ENCODE data around the gene NCOR1. TPM values are rescaled to one million over a fixed set of nuclear protein-coding genes. Genes with fewer than 3 reads are reported as not detected.

Gene NCOR1
- total and polyA plus RNA-seq, 9 of the 15 experiments (the other 6 are each of a cell fraction or from before 2014, with no cell fraction given), result 20.2 to 66.5 (median 50.9) TPM

DNA sequence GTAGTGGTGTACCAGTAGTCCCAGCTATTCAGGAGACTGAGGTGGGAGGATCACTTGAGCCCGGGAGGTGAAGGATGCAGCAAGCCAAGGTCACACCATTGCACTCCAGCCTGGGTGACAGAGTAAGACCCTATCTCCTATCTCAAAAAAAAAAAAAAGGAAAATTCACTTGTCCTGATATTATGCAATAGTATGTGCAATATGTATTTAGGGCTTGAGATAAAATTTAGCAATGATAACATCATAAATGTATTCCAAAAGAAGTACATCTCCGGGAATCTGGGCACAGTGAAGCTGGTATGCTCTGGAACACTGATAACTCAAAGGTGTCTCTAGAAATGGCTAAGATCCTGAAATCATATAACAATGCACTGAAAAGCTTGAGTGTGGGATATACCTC lies 74.5 kb downstream of the NCOR1 start (continued):
- TF ChIP-seq BMI1 (IDR thresholded peaks at IDR 0.05; ENCODE audit: low read length) (no peak), ZNF695 (CRISPR knock-in tag; IDR thresholded peaks at IDR 0.05) (no peak)

DNA sequence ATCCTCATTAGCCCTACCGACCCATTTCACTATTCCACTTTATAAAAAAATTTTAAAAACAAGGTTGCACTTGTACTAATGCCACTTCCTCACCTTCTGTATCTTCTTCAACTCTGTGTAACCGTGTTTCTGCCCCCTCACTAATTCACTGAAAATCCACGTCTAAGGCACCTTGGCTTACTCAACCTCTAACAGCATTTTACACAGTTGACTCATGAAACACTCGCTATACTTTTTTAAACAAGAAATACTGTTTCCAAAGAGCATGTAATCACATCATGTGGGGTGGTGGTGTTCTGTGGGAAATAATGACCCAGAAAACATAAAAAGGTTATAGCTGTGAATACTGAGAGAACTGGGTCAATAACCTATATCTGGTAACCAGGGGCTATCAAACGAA lies 79.9 kb downstream of the NCOR1 start:
- H3K9me1 ChIP-seq (ENCODE audit: control insufficient read depth, insufficient read depth, low read length), result no peaks in the 10 kb centered on the region
- H3K4me2 ChIP-seq (ENCODE audit: insufficient read depth, low read length), result no peak overlapping the region
- CTCF ChIA-PET (ENCODE audit: low intra/inter-chr PET ratio), result no interaction called here
- WGBS (ENCODE audit: insufficient coverage, low coverage, missing lambda C conversion rate), result 91% methylated on average over 4 of the region's 5 CpGs
- in situ Hi-C loops (cut with MboI) (no loop called here), intact Hi-C loops (cut with micrococcal nuclease) (no loop called here)
- DNase-seq (ENCODE audit: extremely low read depth in 1 of 4, low spot score in 3 of 4) (no peak), FAIRE-seq (no peak), ATAC-seq (no peak)
- no peaks in the 10 kb centered on the region for H3K27me3 ChIP-seq (ENCODE audit: control insufficient read depth in 2 of 2, insufficient read depth in 2 of 2, low read length in 2 of 2)
- H3K4me1 ChIP-seq (replicated peaks in 1 of 2; ENCODE audit: control insufficient read depth in 2 of 2, insufficient read depth in 2 of 2, low read length in 2 of 2), result no peaks in the 10 kb centered on the region
- POLR2A ChIA-PET, result interaction anchor here (1.7 kb wide), 1 partner anchor 9 kb away, joined by 5 read pairs; no protein-coding TSS in a partner anchor
- no peaks in the 10 kb centered on the region for H3K9me3 ChIP-seq (replicated peaks; ENCODE audit: control insufficient read depth, insufficient read depth, low read depth, low read length)
- no peaks in the 10 kb centered on the region for H3K79me2 ChIP-seq (ENCODE audit: control insufficient read depth, insufficient read depth, low read length)
- H2AFZ ChIP-seq (ENCODE audit: low read depth, low read length), result no peak overlapping the region
- TF ChIP-seq RAD21 (CRISPR knock-in tag; conservative IDR thresholded peaks at IDR 0.05 in 1 of 2, IDR thresholded peaks at IDR 0.05 in 1 of 2), result no peak
- peaks cover 48% of the 10 kb centered on the region; the same call in 2 of the 3 replicates for H3K36me3 ChIP-seq (ENCODE audit: control insufficient read depth, insufficient read depth, low read length)
- BruUV-seq (replicated peaks), result no TSS peak
- no peak overlapping the region for H3K9ac ChIP-seq (ENCODE audit: insufficient read depth in 1 of 2, low read depth in 2 of 2, low read length in 2 of 2)
- H3K27ac ChIP-seq (ENCODE audit: extremely low read depth, low read depth, low read length), result no peak overlapping the region
- no peak overlapping the region for H3K4me3 ChIP-seq
- H4K20me1 ChIP-seq (replicated peaks; ENCODE audit: control insufficient read depth, insufficient read depth, low read length), result no peaks in the 10 kb centered on the region

DNA sequence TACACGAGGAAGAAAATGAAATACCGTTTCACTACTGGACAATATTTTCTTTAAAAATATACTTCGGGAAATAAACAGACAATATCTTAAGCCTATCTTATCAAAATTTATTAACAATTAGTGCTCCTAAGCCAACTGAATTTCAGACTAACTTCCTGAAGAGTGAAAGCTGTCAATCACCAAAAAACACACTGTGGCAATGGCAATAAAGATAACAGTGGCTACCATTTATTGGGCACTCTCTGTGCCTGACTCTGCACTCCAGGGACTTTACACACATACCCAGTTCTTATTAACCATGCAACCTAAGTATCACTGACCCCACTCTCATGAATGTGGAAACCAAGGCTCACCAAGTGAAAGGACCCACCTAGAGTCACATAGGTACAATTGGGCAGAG lies 83.7 kb downstream of the NCOR1 start:
- H4K20me1 ChIP-seq (replicated peaks; ENCODE audit: control insufficient read depth, insufficient read depth, low read length), result no peaks in the 10 kb centered on the region
- H3K4me2 ChIP-seq (ENCODE audit: insufficient read depth, low read length), result no peak overlapping the region
- no peak overlapping the region for H3K9ac ChIP-seq (ENCODE audit: insufficient read depth in 1 of 2, low read depth in 2 of 2, low read length in 2 of 2)
- intact Hi-C loops (cut with micrococcal nuclease), result no loop called here
- H3K4me1 ChIP-seq (replicated peaks in 1 of 2; ENCODE audit: control insufficient read depth in 2 of 2, insufficient read depth in 2 of 2, low read length in 2 of 2), result no peaks in the 10 kb centered on the region
- no peak overlapping the region for H2AFZ ChIP-seq (ENCODE audit: low read depth, low read length)
- CTCF ChIA-PET (ENCODE audit: low intra/inter-chr PET ratio), result no interaction called here
- H3K27ac ChIP-seq (ENCODE audit: extremely low read depth, low read depth, low read length), result no peak overlapping the region
- POLR2A ChIA-PET, result no interaction called here
- ATAC-seq (no peak), FAIRE-seq (no peak), DNase-seq (ENCODE audit: extremely low read depth in 1 of 4, low spot score in 3 of 4) (no peak)
- no peaks in the 10 kb centered on the region for H3K27me3 ChIP-seq (ENCODE audit: control insufficient read depth in 2 of 2, insufficient read depth in 2 of 2, low read length in 2 of 2)
- in situ Hi-C loops (cut with MboI), result no loop called here
- no peak overlapping the region for H3K4me3 ChIP-seq
- 97% methylated on average over 3 of the region's 3 CpGs for WGBS (ENCODE audit: insufficient coverage, low coverage, missing lambda C conversion rate)
- H3K79me2 ChIP-seq (ENCODE audit: control insufficient read depth, insufficient read depth, low read length), result no peaks in the 10 kb centered on the region
- no TSS peak for BruUV-seq (replicated peaks)
- H3K9me3 ChIP-seq (replicated peaks; ENCODE audit: control insufficient read depth, insufficient read depth, low read depth, low read length), result no peaks in the 10 kb centered on the region
- H3K9me1 ChIP-seq (ENCODE audit: control insufficient read depth, insufficient read depth, low read length), result no peaks in the 10 kb centered on the region
- H3K36me3 ChIP-seq (ENCODE audit: control insufficient read depth, insufficient read depth, low read length), result peaks cover 54% of the 10 kb centered on the region
- TF ChIP-seq CHAMP1 (IDR thresholded peaks at IDR 0.05), result no peak
- TF ChIP-seq, protein P1, sequence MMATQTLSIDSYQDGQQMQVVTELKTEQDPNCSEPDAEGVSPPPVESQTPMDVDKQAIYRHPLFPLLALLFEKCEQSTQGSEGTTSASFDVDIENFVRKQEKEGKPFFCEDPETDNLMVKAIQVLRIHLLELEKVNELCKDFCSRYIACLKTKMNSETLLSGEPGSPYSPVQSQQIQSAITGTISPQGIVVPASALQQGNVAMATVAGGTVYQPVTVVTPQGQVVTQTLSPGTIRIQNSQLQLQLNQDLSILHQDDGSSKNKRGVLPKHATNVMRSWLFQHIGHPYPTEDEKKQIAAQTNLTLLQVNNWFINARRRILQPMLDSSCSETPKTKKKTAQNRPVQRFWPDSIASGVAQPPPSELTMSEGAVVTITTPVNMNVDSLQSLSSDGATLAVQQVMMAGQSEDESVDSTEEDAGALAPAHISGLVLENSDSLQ (IDR thresholded peaks at IDR 0.05), result peak; percentile 53; the same call in 1 of the 2 replicates
- TF ChIP-seq MEIS2 (IDR thresholded peaks at IDR 0.05; ENCODE audit: partially characterized antibody), result peak; percentile 18
